ENCODE measurements around the gene RALGPS1.

Gene RALGPS1

DNA sequence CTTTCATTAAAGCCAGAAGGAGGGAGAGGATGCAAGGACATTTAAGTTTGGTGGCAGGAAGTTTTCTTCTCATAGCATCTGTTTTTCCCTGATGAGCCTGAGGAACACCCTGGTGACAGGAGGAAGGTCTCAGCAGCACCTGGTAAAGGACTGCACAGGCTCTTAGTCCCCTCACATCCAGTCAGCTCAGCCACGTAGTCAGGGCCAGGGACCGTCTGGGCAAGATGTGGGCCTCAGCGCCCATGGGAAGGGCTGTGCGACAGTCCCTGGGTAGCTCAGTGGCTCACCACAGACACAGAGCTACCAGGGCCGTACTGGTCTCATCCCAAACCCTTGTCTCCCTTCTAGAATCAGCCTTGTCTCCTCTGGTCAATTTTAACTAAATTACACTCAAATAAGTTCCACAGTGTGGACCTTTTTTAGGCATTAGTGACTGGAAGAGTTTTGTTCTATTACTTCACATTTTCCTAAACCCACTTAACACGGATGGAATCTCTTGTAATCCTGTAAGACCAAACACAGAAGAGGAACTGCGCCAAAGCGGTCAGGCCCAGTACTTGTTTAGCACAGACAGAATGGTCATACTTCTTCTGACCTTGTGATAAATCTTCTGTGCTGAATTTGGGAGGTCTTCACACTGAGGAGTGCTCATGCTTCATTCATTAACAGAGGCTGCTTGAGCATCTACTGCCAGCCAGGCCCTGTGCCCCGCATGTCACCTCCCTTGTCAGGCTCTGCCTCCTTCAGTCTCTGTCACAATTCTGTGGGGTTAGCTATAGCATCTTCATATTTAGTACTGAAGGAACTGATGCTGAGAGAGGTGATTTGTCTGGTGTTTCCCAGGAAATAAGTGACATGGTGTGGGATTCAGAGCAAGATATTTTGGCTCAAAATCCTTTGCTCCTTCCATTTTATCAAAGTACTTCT lies 116.5 kb downstream of the RALGPS1 start:
- Histone ChIP-seq H2BK120ac (ENCODE audit: insufficient read depth, low read length, poor library complexity) (no peak overlapping the region), H2AFZ (ENCODE audit: insufficient read depth, low read length, poor library complexity) (no peak overlapping the region), H3K23ac (ENCODE audit: low read length) (no peak overlapping the region), H2BK12ac (ENCODE audit: low read length) (no peak overlapping the region), H4K12ac (ENCODE audit: low read depth, low read length) (no peak overlapping the region), H3K14ac (ENCODE audit: low read length) (no peak overlapping the region), H3K79me2 (ENCODE audit: control insufficient read depth, insufficient read depth, low read length, poor library complexity) (no peaks in the 10 kb centered on the region), H4K91ac (ENCODE audit: low read depth, low read length) (no peak overlapping the region), H2AK5ac (ENCODE audit: low read length) (no peak overlapping the region), H3K27ac (ENCODE audit: low read depth, low read length) (no peak overlapping the region), H3K36me3 (ENCODE audit: control insufficient read depth in 1 of 2, insufficient read depth in 2 of 2, low read length in 2 of 2) (no peaks in the 10 kb centered on the region), H3K9ac (ENCODE audit: low read length) (no peak overlapping the region), H3K27me3 (ENCODE audit: insufficient read depth, low read length) (no peaks in the 10 kb centered on the region), H3K79me1 (ENCODE audit: low read length) (no peaks in the 10 kb centered on the region), H3K4ac (ENCODE audit: low read depth, low read length) (no peak overlapping the region), H4K8ac (ENCODE audit: low read depth, low read length) (no peak overlapping the region), H2BK5ac (ENCODE audit: low read depth, low read length, poor library complexity) (no peak overlapping the region), H3K4me1 (ENCODE audit: control insufficient read depth in 1 of 2, insufficient read depth in 2 of 2, low read length in 2 of 2) (peaks cover 0 to 2% of the 10 kb centered on the region in 2 experiments), H3K9me3 (ENCODE audit: insufficient read depth, low read depth, low read length) (no peaks in the 10 kb centered on the region), H3K4me3 (ENCODE audit: low read depth, low read length) (no peak overlapping the region), H3K4me2 (ENCODE audit: low read length) (no peak overlapping the region), H3K18ac (ENCODE audit: low read length) (no peak overlapping the region)
- WGBS (ENCODE audit: extremely low coverage, insufficient coverage, insufficient read length): no CpG with 5 or more reads among the region's 9 CpGs
- no peak for DNase-seq

DNA sequence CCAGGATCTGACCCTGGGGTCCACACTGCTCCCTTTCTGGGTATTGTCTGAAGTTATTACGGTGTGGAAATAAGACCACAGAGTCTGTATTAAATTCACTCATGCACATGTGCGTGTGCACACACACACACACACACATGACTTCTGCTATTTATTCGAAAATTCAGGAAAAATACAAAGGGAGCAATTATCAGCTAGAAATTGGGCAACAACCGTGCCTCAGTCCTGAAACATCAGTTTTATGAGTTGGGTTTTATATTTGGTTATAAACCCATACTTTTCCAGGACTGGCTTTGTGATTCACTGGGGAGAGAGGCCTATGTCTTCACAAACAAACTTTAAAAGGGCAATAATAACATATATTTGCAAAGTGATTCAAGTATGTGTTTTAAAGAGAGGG lies 117.7 kb downstream of the RALGPS1 start:
- H3K4me1 ChIP-seq (ENCODE audit: control insufficient read depth in 1 of 2, insufficient read depth in 2 of 2, low read length in 2 of 2): no peaks in the 10 kb centered on the region
- H3K79me2 ChIP-seq (ENCODE audit: control insufficient read depth, insufficient read depth, low read length, poor library complexity): no peaks in the 10 kb centered on the region
- no peak overlapping the region for H3K14ac ChIP-seq (ENCODE audit: low read length)
- H3K27ac ChIP-seq (ENCODE audit: low read depth, low read length): no peak overlapping the region
- no peak overlapping the region for H3K23ac ChIP-seq (ENCODE audit: low read length)
- no peak overlapping the region for H3K4me2 ChIP-seq (ENCODE audit: low read length)
- no peak overlapping the region for H3K4ac ChIP-seq (ENCODE audit: low read depth, low read length)
- no peak overlapping the region for H2BK5ac ChIP-seq (ENCODE audit: low read depth, low read length, poor library complexity)
- H4K91ac ChIP-seq (ENCODE audit: low read depth, low read length): no peak overlapping the region
- no peak overlapping the region for H2BK120ac ChIP-seq (ENCODE audit: insufficient read depth, low read length, poor library complexity)
- H3K4me3 ChIP-seq (ENCODE audit: low read depth, low read length): no peak overlapping the region
- H2AK5ac ChIP-seq (ENCODE audit: low read length): no peak overlapping the region
- WGBS (ENCODE audit: extremely low coverage, insufficient coverage, insufficient read length): no CpG with 5 or more reads among the region's 4 CpGs
- H4K12ac ChIP-seq (ENCODE audit: low read depth, low read length): no peak overlapping the region
- H3K79me1 ChIP-seq (ENCODE audit: low read length): no peaks in the 10 kb centered on the region
- no peak overlapping the region for H4K8ac ChIP-seq (ENCODE audit: low read depth, low read length)
- no peak overlapping the region for H3K18ac ChIP-seq (ENCODE audit: low read length)
- H3K36me3 ChIP-seq (ENCODE audit: control insufficient read depth in 1 of 2, insufficient read depth in 2 of 2, low read length in 2 of 2): no peaks in the 10 kb centered on the region
- H3K9me3 ChIP-seq (ENCODE audit: insufficient read depth, low read depth, low read length): no peaks in the 10 kb centered on the region
- no peak for DNase-seq
- H3K9ac ChIP-seq (ENCODE audit: low read length): no peak overlapping the region
- H2AFZ ChIP-seq (ENCODE audit: insufficient read depth, low read length, poor library complexity): no peak overlapping the region
- no peak overlapping the region for H2BK12ac ChIP-seq (ENCODE audit: low read length)
- H3K27me3 ChIP-seq (ENCODE audit: insufficient read depth, low read length): no peaks in the 10 kb centered on the region

DNA sequence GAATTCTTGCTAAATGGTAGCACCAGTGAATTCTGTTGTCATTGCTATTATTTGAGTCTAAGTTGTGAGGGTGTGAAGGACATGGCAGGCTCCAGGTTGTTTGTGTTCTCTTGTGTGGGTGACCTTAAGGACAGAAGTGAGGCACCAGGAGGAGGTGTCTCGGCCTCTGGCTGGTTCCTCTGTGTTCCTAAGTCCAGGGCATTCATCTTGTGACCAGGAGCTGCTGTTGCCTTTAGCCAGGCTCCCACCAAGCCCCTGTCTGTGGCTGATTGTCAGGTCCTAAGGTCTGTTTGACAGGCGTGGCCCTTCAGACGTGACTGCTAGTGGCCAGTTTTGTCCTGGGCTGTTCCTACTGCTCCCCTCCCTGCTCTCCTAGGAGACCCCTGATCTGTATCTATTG lies 118.5 kb downstream of the RALGPS1 start:
- H3K14ac ChIP-seq (ENCODE audit: low read length): no peak overlapping the region
- H3K79me1 ChIP-seq (ENCODE audit: low read length): no peaks in the 10 kb centered on the region
- H3K9me3 ChIP-seq (ENCODE audit: insufficient read depth, low read depth, low read length): no peaks in the 10 kb centered on the region
- H2BK120ac ChIP-seq (ENCODE audit: insufficient read depth, low read length, poor library complexity): no peak overlapping the region
- DNase-seq: no peak
- H3K36me3 ChIP-seq (ENCODE audit: control insufficient read depth in 1 of 2, insufficient read depth in 2 of 2, low read length in 2 of 2): no peaks in the 10 kb centered on the region
- no peak overlapping the region for H3K4me2 ChIP-seq (ENCODE audit: low read length)
- no peak overlapping the region for H3K9ac ChIP-seq (ENCODE audit: low read length)
- H4K8ac ChIP-seq (ENCODE audit: low read depth, low read length): no peak overlapping the region
- no peak overlapping the region for H3K4me3 ChIP-seq (ENCODE audit: low read depth, low read length)
- no peak overlapping the region for H2AFZ ChIP-seq (ENCODE audit: insufficient read depth, low read length, poor library complexity)
- H3K27me3 ChIP-seq (ENCODE audit: insufficient read depth, low read length): no peaks in the 10 kb centered on the region
- H2AK5ac ChIP-seq (ENCODE audit: low read length): no peak overlapping the region
- no peak overlapping the region for H3K4ac ChIP-seq (ENCODE audit: low read depth, low read length)
- no peak overlapping the region for H3K23ac ChIP-seq (ENCODE audit: low read length)
- no peak overlapping the region for H2BK12ac ChIP-seq (ENCODE audit: low read length)
- H4K91ac ChIP-seq (ENCODE audit: low read depth, low read length): no peak overlapping the region
- no peaks in the 10 kb centered on the region for H3K4me1 ChIP-seq (ENCODE audit: control insufficient read depth in 1 of 2, insufficient read depth in 2 of 2, low read length in 2 of 2)
- no CpG with 5 or more reads among the region's 3 CpGs for WGBS (ENCODE audit: extremely low coverage, insufficient coverage, insufficient read length)
- H4K12ac ChIP-seq (ENCODE audit: low read depth, low read length): no peak overlapping the region
- H2BK5ac ChIP-seq (ENCODE audit: low read depth, low read length, poor library complexity): no peak overlapping the region
- H3K79me2 ChIP-seq (ENCODE audit: control insufficient read depth, insufficient read depth, low read length, poor library complexity): no peaks in the 10 kb centered on the region
- no peak overlapping the region for H3K27ac ChIP-seq (ENCODE audit: low read depth, low read length)
- H3K18ac ChIP-seq (ENCODE audit: low read length): no peak overlapping the region

DNA sequence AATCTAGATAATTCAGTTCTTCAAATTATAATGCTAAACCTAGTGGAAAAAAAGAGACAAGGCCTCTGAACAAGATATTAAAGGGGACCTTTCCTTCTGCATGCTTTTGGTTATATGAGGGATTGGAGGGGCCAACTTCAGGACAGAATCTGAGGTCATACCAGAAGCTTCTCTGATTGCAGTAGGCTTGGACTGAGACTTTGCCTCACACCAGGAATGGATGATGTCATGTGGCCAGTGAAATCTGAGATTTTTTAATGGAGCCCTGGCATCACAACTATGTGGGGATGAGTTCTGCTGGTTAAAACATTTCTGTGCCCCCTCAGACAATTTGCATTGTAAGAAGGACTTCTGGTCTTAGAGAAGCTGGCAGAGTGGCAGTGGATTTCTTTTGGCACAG lies 119.2 kb downstream of the RALGPS1 start:
- Histone ChIP-seq H4K91ac (ENCODE audit: low read depth, low read length) (no peak overlapping the region), H3K4me1 (ENCODE audit: control insufficient read depth in 1 of 2, insufficient read depth in 2 of 2, low read length in 2 of 2) (no peaks in the 10 kb centered on the region), H3K27ac (ENCODE audit: low read depth, low read length) (no peak overlapping the region), H3K4me3 (ENCODE audit: low read depth, low read length) (no peak overlapping the region), H3K27me3 (ENCODE audit: insufficient read depth, low read length) (no peaks in the 10 kb centered on the region), H3K4ac (ENCODE audit: low read depth, low read length) (no peak overlapping the region), H3K79me1 (ENCODE audit: low read length) (no peaks in the 10 kb centered on the region), H3K14ac (ENCODE audit: low read length) (no peak overlapping the region), H3K79me2 (ENCODE audit: control insufficient read depth, insufficient read depth, low read length, poor library complexity) (no peaks in the 10 kb centered on the region), H3K23ac (ENCODE audit: low read length) (no peak overlapping the region), H3K9me3 (ENCODE audit: insufficient read depth, low read depth, low read length) (no peaks in the 10 kb centered on the region), H2BK5ac (ENCODE audit: low read depth, low read length, poor library complexity) (no peak overlapping the region), H2AK5ac (ENCODE audit: low read length) (no peak overlapping the region), H3K36me3 (ENCODE audit: control insufficient read depth in 1 of 2, insufficient read depth in 2 of 2, low read length in 2 of 2) (no peaks in the 10 kb centered on the region), H2BK120ac (ENCODE audit: insufficient read depth, low read length, poor library complexity) (no peak overlapping the region), H2BK12ac (ENCODE audit: low read length) (no peak overlapping the region), H3K9ac (ENCODE audit: low read length) (no peak overlapping the region), H2AFZ (ENCODE audit: insufficient read depth, low read length, poor library complexity) (no peak overlapping the region), H4K8ac (ENCODE audit: low read depth, low read length) (no peak overlapping the region), H3K18ac (ENCODE audit: low read length) (no peak overlapping the region), H4K12ac (ENCODE audit: low read depth, low read length) (no peak overlapping the region), H3K4me2 (ENCODE audit: low read length) (no peak overlapping the region)
- DNase-seq: no peak
